Hippocampal formation (tissue), 2 donors: Measurements from ENCODE around the gene TLR10.
"Not testable (repeated sequence)": the region's sequence is repeated elsewhere in the genome, so short reads cannot be mapped to it uniquely, and the experiment has no call there.

ENCODE experiments used
- DNase-seq, 2 donors: peaks; one replicate each; lab custom pipeline; 2025; lab: John Stamatoyannopoulos, UW

Gene TLR10

DNA sequence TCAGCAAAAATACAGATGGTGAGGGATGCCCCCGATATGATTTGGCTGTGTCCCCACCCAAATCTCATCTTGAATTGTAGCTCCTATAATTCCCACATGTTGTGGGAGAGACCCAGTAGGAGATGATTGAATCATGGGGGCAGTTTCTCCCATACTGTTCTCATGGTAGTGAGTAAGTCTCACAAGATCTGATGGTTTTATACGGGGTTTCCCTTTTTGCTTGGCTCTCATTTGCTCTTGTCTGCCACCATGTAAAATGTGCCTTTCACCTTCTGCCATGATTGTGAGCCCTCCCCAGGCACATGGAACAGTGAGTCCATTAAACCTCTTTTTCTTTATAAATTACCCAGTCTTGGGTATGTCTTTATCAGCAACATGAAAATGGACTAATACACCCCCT lies 15.8 kb downstream of the TLR10 start:
- DNase-seq = not testable (repeated sequence)

DNA sequence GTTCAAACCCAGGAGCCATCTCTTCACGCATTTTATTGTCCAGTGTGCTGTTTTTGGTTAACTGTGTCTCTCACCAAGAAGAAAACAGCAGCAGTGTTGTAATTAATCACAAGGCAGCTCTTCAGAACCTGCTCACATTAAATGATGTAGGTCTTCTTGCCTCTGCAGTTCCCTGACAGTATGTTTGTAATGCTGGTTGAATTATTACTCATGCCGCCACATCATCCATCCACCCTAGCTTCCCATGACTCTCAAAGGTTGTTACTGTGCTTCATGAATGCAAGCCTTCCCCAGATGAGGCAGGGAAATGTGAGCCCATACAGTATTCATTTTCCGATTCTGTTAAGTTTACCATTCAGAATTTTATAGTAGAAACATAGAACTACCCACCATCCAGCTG lies 17.4 kb downstream of the TLR10 start:
- no peak for DNase-seq

DNA sequence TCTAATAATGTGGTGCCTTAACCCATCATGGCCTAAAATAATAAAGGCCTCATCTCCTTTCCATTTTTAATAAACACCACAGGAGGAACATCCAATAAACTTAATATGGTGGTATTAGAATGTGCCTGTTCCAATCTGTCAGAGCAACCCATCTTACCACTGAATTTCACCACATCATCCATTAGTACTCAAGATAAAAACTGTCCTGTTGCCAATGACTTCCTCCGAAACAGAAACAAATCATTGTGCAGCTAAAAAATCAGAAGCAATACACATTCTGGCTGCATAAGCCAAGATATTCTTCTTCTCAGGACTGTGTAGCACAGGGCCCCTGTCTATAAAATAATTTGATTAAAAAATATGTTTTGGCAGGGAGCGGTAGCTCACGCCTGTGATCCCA lies 18.5 kb downstream of the TLR10 start:
- DNase-seq = no peak

DNA sequence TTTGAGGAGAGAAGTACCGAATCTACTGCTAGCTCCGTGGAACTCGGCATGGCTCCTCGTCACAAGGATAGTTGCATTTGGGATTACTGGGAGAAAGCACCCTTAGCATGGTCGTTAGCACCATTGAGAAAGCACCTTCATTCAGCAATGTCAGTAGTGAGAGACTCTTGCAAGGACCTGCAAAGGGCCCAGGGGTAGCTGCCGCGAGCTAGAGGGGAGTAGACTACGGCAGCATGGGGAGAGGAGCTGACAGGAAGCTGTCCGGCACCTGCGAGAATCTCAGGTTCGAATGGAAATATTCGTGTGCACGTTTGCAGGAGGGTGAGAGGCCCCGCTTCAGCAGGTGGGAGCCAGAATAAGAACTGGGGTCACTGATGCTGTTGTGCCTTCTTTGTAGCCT lies 20.2 kb downstream of the TLR10 start:
- no peak for DNase-seq

DNA sequence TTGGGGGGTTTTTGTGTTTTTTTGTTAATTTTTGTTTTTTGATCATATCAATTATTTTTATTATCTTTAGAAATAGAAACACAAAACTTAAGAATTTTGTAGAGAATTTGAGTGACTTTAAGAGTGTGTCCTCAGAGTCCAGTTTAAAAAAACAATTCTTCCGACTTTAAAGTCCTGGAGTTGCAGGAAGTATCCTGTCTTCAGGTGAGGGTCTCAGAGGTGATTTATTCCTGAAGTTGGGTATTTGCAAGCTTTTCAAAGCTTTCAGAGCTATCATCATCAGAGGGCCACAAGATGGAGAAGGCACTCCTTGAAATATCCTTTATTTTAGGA lies 23.0 kb downstream of the TLR10 start:
- no peak for DNase-seq

DNA sequence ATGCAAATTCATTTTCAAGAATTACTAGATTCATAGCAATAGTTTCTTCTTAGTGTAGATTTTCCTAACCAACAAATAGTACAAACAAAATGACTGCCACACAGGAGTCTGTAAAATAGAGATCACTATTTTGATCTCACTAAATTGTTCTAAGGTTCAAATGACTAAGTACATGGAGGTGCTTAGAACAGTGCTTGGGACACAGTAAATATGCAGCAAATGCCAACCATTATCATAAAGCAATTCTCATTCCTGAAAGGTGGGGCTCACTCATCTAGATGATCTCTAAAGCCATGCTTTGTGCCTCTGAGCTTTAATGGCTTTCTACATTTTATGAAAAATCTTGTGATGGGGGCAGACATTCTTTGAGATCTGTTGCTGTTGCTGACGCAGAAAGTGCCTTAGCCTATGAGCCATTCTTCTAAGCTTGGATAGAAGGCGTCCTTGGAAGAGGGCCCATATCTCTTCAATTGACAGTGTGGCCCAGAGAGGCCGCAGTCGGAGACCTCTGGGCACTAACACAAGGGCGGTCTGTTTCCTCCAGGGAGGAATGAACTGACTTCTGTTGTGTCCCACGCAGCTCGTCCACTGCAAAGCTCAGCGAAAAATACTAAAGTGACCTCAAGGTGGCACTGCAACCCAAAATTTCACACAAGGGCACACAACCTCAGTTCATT lies 23.5 kb downstream of the TLR10 start:
- peak; percentile 87 to 97 for DNase-seq

DNA sequence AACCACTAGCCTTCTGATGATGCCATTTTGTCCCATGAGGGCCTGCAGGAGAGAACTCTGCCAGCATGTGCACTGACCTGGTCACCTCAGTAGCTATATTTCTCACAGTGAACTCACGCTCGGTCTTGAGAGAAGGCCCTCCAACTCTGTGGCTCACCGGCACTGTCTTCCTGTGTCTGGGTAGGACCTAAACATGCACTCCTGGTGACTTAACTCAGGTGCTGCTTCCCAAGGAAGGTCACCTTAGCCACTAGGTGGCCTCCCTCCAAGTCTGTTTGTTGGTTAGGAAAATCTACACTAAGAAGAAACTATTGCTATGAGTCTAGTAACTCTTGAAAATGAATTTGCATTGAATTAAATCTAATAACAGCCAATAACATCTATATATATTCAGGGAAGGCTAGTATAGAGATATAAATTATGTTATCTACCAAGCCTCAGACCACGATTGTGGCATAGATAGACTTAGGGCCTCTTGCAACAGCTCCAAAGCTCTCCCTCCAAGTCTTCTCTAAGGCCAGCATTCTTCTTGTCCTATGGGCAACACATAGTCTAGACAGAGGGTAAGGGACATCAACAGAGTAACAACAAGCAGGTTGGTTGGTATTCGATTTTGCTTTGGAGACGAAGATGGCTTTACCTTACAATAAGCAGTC lies 24.7 kb downstream of the TLR10 start:
- no peak for DNase-seq

DNA sequence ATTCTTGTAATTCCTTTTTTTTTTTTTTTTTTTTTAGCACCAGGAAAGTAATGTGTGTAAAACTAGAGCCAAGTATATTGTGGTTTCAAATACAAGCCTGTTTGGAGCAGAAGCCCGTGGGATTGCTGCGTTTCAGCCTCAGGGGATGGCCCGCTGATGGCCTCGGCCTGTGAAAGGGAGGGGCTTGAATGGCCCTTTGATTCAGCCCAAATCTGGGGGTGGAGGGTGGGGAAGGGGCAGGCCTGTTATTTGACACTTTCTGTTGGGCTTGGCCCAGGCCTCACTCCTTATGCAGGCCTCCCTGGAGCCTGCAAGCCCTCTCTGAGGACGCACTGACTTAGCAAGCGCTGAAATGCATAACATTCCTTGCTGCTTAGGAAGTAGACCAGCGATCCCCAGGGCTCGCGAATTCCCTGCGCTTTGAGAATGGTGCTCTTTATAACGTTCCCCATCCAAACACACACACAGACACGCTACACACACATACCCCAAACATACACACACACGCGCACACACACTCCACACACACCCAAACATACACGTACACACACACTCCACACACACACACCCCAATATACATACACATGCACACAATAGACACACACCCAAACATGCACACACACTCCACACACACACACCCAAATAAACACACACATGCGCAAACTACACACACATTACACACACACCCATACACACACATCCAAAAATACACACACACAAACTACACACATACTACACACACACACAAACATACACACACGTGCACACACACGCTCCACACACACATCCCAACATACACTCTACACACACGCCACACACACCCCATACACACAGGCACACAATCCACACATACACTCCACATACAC lies 29.6 kb downstream of the TLR10 start:
- peak; percentile 15 to 28 for DNase-seq

DNA sequence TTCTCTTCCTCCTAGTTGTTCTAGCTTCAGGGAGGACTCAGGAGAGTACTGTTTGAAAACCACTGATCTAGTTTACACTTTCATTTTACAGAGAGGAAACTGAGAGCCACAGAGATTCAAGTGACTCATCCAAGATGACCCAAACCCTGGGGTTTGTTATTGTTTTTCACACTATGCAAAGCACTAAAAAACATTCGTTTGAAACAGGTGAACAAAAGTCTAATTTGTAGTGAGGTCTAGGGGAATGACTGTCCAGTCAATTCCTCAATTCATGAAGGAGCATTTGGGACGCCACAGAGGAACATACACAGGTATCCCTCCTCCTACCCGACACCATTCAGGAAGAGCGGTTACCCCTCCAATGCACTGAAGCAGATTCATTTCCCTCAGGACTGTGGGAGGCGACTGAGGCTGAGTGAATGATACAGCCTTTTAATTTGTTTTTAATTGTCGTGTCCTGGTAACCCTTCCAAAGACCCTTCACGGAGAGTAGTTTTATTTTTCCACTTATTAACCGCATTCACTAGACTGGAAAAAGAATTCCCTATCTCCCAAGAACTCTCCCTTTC lies 30.3 kb downstream of the TLR10 start:
- DNase-seq = no peak

DNA sequence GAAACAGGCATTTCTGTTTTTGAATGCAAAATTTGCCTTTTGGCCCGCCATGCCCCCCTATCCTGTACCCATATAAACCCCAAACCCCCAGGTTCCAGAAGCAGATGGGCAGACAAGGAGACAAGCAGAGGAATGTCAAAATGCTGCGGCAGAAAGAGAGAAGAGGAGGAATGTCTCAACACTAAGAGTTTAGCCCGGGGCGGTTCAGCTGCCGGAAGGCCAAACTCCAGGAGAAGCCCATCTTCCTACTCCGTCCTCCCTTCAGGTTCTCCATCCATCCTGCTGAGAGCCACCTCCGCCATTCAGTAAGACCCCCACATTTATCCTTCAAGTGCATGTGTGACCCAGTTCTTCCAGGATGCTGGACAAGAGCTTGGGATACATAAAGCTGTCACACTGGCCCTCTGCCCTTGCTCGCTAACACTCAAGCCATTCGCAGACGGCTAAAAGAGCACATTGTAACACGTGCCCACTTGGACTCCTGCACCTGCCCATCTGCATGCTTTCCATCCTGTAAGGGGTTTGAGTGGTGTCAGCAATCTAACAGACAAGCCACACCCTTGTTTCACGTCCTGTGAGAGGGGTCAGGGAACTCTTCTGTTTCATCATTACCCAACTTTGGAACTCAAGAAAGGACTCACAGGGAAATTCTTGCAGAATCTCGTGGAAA lies 31.3 kb downstream of the TLR10 start:
- no peak for DNase-seq

DNA sequence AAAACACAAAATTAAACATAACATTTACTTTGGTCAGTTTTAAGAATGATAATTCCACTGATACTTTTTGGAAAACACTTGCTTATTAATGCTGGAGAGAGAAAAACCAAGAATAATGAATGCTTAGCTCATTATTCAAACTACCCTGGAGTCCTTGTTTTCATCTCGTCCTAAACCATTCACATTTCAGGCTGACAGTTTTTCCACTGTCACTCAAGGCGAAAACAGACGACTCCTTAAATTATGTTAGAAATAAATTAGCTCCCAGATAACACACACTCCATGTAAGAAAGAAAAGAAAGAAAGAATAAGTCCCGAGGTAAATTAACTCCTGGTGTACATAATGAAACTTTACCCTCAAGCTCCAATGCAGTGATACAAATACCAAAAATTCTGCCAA lies 33.5 kb downstream of the TLR10 start:
- DNase-seq = no peak

DNA sequence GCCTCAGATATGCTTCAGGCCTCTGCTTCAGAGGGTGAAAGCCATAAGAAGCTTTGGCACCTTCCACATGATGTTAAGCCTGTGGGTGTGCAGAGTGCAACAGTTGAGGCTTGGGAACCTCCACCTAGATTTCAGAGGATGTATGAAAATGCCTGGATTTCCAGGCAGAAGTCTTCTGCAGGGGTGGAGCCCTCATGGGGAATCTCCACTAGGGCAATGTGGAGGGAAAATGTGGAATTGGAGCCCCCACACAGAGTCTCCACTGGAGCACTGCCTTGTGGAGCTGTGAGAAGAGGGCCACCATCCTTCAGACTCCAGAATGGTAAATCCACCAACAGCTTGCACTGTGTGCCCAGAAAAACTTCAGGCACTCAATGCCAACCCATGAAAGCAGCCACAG lies 35.2 kb downstream of the TLR10 start:
- no peak for DNase-seq

DNA sequence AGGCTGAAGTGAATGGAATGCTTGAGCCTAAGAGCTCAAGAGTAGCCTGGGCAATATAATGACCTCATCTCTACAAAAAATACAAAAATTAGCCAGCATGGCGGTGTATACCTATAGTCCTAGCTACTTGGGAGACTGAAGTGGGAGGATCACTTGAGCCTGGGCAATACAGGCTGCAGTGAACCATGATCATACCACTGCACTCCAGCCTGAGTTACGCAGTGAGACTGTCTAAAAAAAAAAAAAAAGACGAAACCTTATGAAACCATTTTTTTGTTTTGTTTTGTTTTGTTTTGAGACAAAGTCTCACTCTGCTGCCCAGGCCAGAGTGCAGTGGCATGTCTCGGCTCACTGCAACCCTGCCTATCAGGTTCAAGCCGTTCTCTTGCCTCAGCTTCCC lies 36.9 kb downstream of the TLR10 start:
- no peak for DNase-seq

DNA sequence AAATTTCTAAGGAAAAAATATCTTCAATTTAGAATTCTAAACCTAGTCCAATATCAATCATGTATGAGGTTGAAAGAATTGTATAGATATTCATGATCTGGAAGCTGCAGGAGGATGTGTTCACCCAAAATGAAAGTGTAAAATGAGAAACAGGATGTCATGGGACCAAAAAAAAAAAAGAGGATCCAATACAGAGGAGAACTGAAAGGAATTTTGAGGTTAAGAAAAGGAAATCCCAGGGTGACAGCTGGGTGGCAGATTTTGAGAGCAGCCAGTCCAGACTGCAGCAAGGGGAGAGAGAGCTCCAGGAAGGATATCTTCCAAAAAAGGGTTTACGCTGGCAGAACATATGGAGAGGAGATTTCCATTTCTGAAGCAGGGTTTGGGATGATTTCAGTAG lies 38.9 kb downstream of the TLR10 start:
- no peak for DNase-seq

DNA sequence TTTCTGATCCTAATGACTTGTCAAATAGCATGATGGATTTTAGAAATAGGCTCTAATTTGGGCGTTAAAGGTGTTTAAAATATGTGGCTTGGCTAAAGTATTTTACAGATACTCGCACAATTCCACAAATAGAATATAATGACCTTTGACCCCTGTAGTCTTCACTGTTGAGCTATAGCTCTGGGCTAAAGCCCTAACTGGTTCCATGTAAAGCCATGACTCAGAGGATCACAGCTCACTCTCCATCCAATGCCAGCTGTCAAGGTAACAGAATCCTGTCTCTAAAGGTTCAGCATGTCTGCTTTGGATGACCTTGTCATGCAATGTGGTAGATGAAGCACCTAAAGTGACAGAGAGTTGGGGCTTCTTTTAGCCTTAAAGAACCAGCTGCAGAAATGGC lies 42.5 kb downstream of the TLR10 start:
- DNase-seq = no peak

DNA sequence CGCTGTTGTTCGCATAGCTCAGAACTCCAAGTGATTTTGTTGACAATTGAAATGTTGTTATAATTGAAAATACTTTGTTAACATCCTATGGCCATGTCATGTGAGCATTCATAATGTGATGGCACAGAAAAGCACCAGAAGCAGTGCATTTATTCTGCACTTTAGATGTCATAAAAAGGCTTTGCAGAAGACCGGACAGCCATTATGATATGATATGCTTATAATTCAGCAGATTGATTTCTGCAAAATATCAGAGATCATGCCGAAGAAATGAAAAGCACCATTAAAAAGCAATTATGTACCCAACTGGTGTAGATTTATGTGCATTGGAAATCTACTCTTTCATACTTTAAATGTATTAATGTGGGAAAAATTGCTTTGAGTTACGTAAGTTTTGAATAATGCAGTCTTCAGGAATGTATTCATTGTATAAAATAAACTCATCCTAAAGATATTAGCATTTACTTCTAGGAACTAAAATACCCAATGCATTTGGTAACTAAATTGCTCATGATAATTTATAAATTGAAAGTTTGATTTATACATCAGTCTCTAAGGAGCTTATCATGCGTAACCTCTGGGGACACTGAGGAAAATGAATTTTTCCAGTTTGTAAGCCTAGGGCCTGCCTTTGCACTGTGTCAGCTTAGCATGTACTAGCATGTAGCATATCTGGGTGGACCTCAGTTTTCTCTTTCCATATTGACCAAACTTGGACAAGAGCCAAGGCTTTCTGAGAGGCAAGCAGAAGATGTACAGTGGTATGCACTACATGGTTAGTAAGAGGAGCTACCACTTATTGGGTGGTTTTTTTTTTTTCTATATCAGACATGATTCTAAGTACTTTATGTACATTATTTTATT lies 43.6 kb downstream of the TLR10 start:
- no peak for DNase-seq

DNA sequence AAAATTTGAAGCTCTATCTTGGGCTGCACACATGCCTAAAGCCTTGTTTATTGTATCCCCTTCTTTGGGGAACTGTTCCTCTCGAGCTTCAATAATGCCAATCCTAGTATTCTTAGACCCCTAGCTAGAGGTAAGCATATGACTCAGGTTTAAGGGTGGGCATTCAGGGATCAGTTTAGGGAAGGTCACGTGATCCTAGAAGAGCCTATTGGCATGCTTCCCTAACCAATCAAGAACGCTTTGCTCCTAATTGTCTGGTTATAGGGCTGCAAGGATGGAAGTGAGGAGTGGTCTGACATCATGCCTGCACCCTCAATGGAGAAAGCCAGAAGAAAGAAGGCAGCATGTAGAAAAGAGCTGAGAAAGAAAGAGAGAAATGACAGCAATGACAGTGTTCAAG lies 46.9 kb downstream of the TLR10 start:
- DNase-seq = no peak

DNA sequence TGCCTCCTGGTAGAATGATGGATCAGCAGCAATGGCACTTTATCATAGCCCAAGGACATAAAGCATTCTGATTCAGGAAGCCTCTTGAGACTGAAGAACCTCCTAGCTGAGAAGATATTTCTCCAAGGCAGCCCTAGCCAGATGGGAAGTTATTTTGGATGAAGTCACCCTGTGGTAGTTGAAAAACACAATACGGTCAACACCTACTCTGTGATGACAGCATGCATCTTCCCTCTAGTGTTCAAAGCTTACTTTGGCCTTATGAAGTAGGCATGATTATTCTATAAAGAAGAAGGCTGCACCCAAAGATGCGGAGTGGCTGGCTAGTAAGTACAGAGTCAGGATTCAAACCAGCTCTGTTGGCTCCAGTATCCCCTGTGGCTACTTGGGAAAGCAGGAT lies 47.9 kb downstream of the TLR10 start:
- DNase-seq = peak in 1 of 2 donors; percentile 20

DNA sequence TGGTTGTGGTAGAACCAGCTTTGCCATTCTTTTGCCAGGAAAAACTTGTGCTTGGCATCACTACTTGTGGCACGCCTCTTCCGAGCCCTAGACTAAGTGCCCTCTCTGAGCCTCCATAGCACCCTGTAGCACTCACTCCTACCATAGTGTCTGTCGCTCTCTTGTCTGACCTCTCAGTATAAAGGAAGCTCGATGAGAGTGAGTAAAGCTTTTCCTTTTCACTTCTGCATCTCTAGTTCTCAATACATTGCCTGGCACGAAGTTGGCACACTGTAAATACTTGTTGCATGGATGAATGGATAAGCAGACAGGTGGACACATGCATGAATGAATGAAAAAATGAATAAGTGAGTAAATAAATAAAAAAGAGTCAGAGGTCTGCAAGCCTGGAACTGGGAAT lies 48.3 kb downstream of the TLR10 start:
- no peak for DNase-seq

DNA sequence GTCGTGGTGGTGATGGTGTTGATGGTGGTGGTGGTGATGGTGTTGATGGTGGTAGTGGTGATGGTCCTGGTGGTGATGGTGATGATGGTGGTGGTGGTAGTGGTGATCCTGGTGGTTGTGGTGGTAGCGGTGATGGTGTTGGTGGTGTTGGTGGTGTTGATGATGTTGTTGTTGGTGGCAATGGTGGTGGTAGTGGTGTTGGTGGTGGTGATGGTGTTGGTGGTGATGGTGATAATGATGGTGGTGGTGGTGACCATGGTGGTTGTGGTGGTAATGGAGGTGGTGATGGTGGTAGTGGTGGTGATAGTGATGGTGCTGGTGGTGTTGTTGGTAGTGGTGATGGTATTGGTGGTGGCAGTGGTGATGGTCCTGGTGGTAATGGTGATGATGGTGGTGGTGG lies 49.1 kb downstream of the TLR10 start:
- no peak for DNase-seq
